ENCODE measurements around the gene DGKA.
"Not testable (repeated sequence)": the region's sequence is repeated elsewhere in the genome, so short reads cannot be mapped to it uniquely, and the experiment has no call there.

The DGKA gene

DNA sequence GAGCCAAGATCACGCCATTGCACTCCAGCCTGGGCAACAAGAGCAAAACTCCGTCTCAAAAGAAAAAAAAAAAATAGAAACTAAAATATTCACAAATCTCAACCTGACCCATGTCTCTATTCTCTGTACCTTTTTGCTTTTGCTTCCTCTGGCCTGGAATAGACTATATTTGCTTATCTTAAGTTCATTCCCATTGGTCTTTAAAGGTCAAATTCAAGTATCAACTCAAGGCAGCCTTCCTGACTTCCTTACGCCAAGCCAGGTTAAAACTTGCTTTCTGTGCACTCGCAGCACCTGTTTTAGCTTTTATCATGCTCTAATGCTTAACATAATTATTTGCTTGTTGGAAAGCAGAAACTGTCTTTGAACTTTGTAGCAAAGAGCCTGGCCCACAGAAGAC, 18.1 kb upstream of the DGKA start:
- H3F3A ChIP-seq (ENCODE audit: low read depth), result no peaks in the 10 kb centered on the region
- no peaks in the 10 kb centered on the region for H4K20me1 ChIP-seq (ENCODE audit: insufficient read depth, low read length, poor library complexity, severe bottlenecking)
- H3K36me3 ChIP-seq (ENCODE audit: insufficient read depth, low read length), result peaks cover 6% of the 10 kb centered on the region; the same call in 1 of the 2 replicates
- peaks cover 4% of the 10 kb centered on the region for H3K4me1 ChIP-seq (ENCODE audit: insufficient read depth, low read length, poor library complexity, severe bottlenecking)
- no peaks in the 10 kb centered on the region for H3K9me2 ChIP-seq (replicated peaks; ENCODE audit: low read depth, low read length)
- no peaks in the 10 kb centered on the region for H3K9me3 ChIP-seq (ENCODE audit: insufficient read depth, low read depth, low read length)
- peaks cover 28% of the 10 kb centered on the region for H3K79me2 ChIP-seq (ENCODE audit: insufficient read depth, low read length)
- no peak overlapping the region for H3K4me2 ChIP-seq (ENCODE audit: low read depth, low read length, poor library complexity, severe bottlenecking)
- no peak overlapping the region for H3K4me3 ChIP-seq (ENCODE audit: low read length, poor library complexity, severe bottlenecking)
- no peak for TF ChIP-seq EZH2phosphoT487 (IDR thresholded peaks at IDR 0.05; ENCODE audit: borderline replicate concordance)
- TF ChIP-seq, protein P1, sequence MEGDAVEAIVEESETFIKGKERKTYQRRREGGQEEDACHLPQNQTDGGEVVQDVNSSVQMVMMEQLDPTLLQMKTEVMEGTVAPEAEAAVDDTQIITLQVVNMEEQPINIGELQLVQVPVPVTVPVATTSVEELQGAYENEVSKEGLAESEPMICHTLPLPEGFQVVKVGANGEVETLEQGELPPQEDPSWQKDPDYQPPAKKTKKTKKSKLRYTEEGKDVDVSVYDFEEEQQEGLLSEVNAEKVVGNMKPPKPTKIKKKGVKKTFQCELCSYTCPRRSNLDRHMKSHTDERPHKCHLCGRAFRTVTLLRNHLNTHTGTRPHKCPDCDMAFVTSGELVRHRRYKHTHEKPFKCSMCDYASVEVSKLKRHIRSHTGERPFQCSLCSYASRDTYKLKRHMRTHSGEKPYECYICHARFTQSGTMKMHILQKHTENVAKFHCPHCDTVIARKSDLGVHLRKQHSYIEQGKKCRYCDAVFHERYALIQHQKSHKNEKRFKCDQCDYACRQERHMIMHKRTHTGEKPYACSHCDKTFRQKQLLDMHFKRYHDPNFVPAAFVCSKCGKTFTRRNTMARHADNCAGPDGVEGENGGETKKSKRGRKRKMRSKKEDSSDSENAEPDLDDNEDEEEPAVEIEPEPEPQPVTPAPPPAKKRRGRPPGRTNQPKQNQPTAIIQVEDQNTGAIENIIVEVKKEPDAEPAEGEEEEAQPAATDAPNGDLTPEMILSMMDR (conservative IDR thresholded peaks at IDR 0.05; ENCODE audit: low read length), result no peak
- H3K27me3 ChIP-seq (ENCODE audit: insufficient read depth, low read length, poor library complexity, severe bottlenecking), result no peaks in the 10 kb centered on the region
- no peak overlapping the region for H2AFZ ChIP-seq (ENCODE audit: low read length)
- no peak overlapping the region for H3K9ac ChIP-seq (ENCODE audit: low read depth, low read length, poor library complexity, severe bottlenecking)

- Histone ChIP-seq H3K79me2 (ENCODE audit: insufficient read depth, low read length) (peaks cover 47% of the 10 kb centered on the region), H3K36me3 (ENCODE audit: insufficient read depth, low read length) (peaks cover 6% of the 10 kb centered on the region; the same call in 1 of the 2 replicates)
These were observed 15.5 kb upstream of the DGKA start for GRCh38 chr12:55915482-55915859.

GRCh38 chr12:55919032-55919431, 11.9 kb upstream of the DGKA start:
- not testable (repeated sequence) for H3K4me2 ChIP-seq (ENCODE audit: low read depth, low read length, poor library complexity, severe bottlenecking); H3K4me3 ChIP-seq (ENCODE audit: low read length, poor library complexity, severe bottlenecking); H3K36me3 ChIP-seq (ENCODE audit: insufficient read depth, low read length); H3K27me3 ChIP-seq (ENCODE audit: insufficient read depth, low read length, poor library complexity, severe bottlenecking); H3K9ac ChIP-seq (ENCODE audit: low read depth, low read length, poor library complexity, severe bottlenecking); H3K9me3 ChIP-seq (ENCODE audit: insufficient read depth, low read depth, low read length); H3K9me2 ChIP-seq (replicated peaks; ENCODE audit: low read depth, low read length); H2AFZ ChIP-seq (ENCODE audit: low read length); H3F3A ChIP-seq (ENCODE audit: low read depth)
- Histone ChIP-seq H3K79me2 (ENCODE audit: insufficient read depth, low read length) (peaks cover 71% of the 10 kb centered on the region), H4K20me1 (ENCODE audit: insufficient read depth, low read length, poor library complexity, severe bottlenecking) (peaks cover 17% of the 10 kb centered on the region), H3K4me1 (ENCODE audit: insufficient read depth, low read length, poor library complexity, severe bottlenecking) (peaks cover 11% of the 10 kb centered on the region)

More at GRCh38 chr12:55915482-55915859, 15.5 kb upstream of the DGKA start:
- no peak overlapping the region for H3K9ac ChIP-seq (ENCODE audit: low read depth, low read length, poor library complexity, severe bottlenecking)
- H4K20me1 ChIP-seq (ENCODE audit: insufficient read depth, low read length, poor library complexity, severe bottlenecking), result no peaks in the 10 kb centered on the region
- no peak for TF ChIP-seq EZH2phosphoT487 (IDR thresholded peaks at IDR 0.05; ENCODE audit: borderline replicate concordance)
- TF ChIP-seq, protein P1 (conservative IDR thresholded peaks at IDR 0.05; ENCODE audit: low read length), result no peak
- peaks cover 4% of the 10 kb centered on the region for H3K4me1 ChIP-seq (ENCODE audit: insufficient read depth, low read length, poor library complexity, severe bottlenecking)
- H3F3A ChIP-seq (ENCODE audit: low read depth), result no peaks in the 10 kb centered on the region
- no peaks in the 10 kb centered on the region for H3K9me3 ChIP-seq (ENCODE audit: insufficient read depth, low read depth, low read length)
- H2AFZ ChIP-seq (ENCODE audit: low read length), result no peak overlapping the region
- no peak overlapping the region for H3K4me3 ChIP-seq (ENCODE audit: low read length, poor library complexity, severe bottlenecking)
- H3K9me2 ChIP-seq (replicated peaks; ENCODE audit: low read depth, low read length), result no peaks in the 10 kb centered on the region
- H3K27me3 ChIP-seq (ENCODE audit: insufficient read depth, low read length, poor library complexity, severe bottlenecking), result no peaks in the 10 kb centered on the region
- H3K4me2 ChIP-seq (ENCODE audit: low read depth, low read length, poor library complexity, severe bottlenecking), result no peak overlapping the region

GRCh38 chr12:55922126-55922525, 8.8 kb upstream of the DGKA start:
- Histone ChIP-seq H4K20me1 (ENCODE audit: insufficient read depth, low read length, poor library complexity, severe bottlenecking) (peaks cover 21% of the 10 kb centered on the region), H3K36me3 (ENCODE audit: insufficient read depth, low read length) (no peaks in the 10 kb centered on the region), H2AFZ (ENCODE audit: low read length) (no peak overlapping the region), H3F3A (ENCODE audit: low read depth) (peaks cover 4% of the 10 kb centered on the region; the same call in 1 of the 2 replicates), H3K4me3 (ENCODE audit: low read length, poor library complexity, severe bottlenecking) (no peak overlapping the region), H3K27me3 (ENCODE audit: insufficient read depth, low read length, poor library complexity, severe bottlenecking) (no peaks in the 10 kb centered on the region), H3K9me2 (replicated peaks; ENCODE audit: low read depth, low read length) (no peaks in the 10 kb centered on the region), H3K4me1 (ENCODE audit: insufficient read depth, low read length, poor library complexity, severe bottlenecking) (peaks cover 26% of the 10 kb centered on the region), H3K4me2 (ENCODE audit: low read depth, low read length, poor library complexity, severe bottlenecking) (peak overlapping the region; percentile 36), H3K9me3 (ENCODE audit: insufficient read depth, low read depth, low read length) (no peaks in the 10 kb centered on the region), H3K79me2 (ENCODE audit: insufficient read depth, low read length) (peaks cover 74% of the 10 kb centered on the region), H3K9ac (ENCODE audit: low read depth, low read length, poor library complexity, severe bottlenecking) (no peak overlapping the region)
- TF ChIP-seq, protein P1 (conservative IDR thresholded peaks at IDR 0.05; ENCODE audit: low read length), result no peak
- no peak for TF ChIP-seq EZH2phosphoT487 (IDR thresholded peaks at IDR 0.05; ENCODE audit: borderline replicate concordance)

DNA sequence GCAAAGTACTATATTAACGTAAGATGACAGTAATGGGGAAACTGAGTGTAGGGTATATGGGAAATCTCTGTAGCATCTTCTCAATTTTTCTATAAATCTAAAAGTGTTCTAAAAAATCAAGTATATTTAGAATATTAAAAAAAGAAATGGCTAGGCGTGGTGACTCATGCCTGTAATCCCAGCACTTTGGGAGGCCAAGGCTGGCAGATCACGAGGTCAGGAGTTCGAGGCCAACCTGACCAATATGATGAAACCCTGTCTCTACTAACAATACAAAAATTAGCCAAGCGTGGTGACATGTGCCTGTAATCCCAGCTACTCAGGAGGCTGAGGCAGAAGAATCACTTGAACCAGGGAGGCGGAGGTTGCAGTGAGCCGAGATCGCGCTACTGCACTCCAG, 7.3 kb upstream of the DGKA start:
- Histone ChIP-seq H3K79me2 (ENCODE audit: insufficient read depth, low read length) (peaks cover 83% of the 10 kb centered on the region), H3K4me1 (ENCODE audit: insufficient read depth, low read length, poor library complexity, severe bottlenecking) (peaks cover 28% of the 10 kb centered on the region), H3F3A (ENCODE audit: low read depth) (peaks cover 13% of the 10 kb centered on the region; the same call in 1 of the 2 replicates), H4K20me1 (ENCODE audit: insufficient read depth, low read length, poor library complexity, severe bottlenecking) (peaks cover 21% of the 10 kb centered on the region)
- not testable (repeated sequence) for H3K4me2 ChIP-seq (ENCODE audit: low read depth, low read length, poor library complexity, severe bottlenecking); H3K9ac ChIP-seq (ENCODE audit: low read depth, low read length, poor library complexity, severe bottlenecking); H3K9me3 ChIP-seq (ENCODE audit: insufficient read depth, low read depth, low read length); H3K27me3 ChIP-seq (ENCODE audit: insufficient read depth, low read length, poor library complexity, severe bottlenecking); H3K9me2 ChIP-seq (replicated peaks; ENCODE audit: low read depth, low read length); H2AFZ ChIP-seq (ENCODE audit: low read length); H3K4me3 ChIP-seq (ENCODE audit: low read length, poor library complexity, severe bottlenecking); H3K36me3 ChIP-seq (ENCODE audit: insufficient read depth, low read length)

Measured in Loucy (cell line).